ENCODE measurements around the gene INSM2.

The INSM2 gene

GRCh38 chr14:35533357-35534207 lies at the start of gene INSM2:
Gene INSM2 (plus strand): TSS chr14:35534164. CDS start chr14:35534253, 89 bp downstream.
- peak; percentile 91 for DNase-seq

- no peak for DNase-seq
Observed at GRCh38 chr14:35492569-35493014, 41.4 kb upstream of the INSM2 start.

- DNase-seq: no peak
Observed at GRCh38 chr14:35495278-35495677, 38.7 kb upstream of the INSM2 start.

- DNase-seq: no peak
Observed at GRCh38 chr14:35499180-35499579, 34.8 kb upstream of the INSM2 start.

GRCh38 chr14:35503646-35504045 lies 30.3 kb upstream of the INSM2 start:
- DNase-seq: no peak

- DNase-seq: no peak
Observed at GRCh38 chr14:35504260-35504659, 29.7 kb upstream of the INSM2 start.

GRCh38 chr14:35506461-35506860 lies 27.5 kb upstream of the INSM2 start:
- DNase-seq: no peak

GRCh38 chr14:35506927-35507326 lies 27.0 kb upstream of the INSM2 start:
- no peak for DNase-seq

GRCh38 chr14:35509846-35510245 lies 24.1 kb upstream of the INSM2 start:
- DNase-seq: no peak

GRCh38 chr14:35512765-35513164 lies 21.2 kb upstream of the INSM2 start:
- no peak for DNase-seq

- no peak for DNase-seq
Observed at GRCh38 chr14:35515916-35516315, 18.0 kb upstream of the INSM2 start.

- DNase-seq: no peak
Observed at GRCh38 chr14:35519986-35520385, 14.0 kb upstream of the INSM2 start.

- DNase-seq: no peak
Observed at GRCh38 chr14:35525695-35526094, 8.3 kb upstream of the INSM2 start.

- no peak for DNase-seq
Observed at GRCh38 chr14:35526962-35527361, 7.0 kb upstream of the INSM2 start.

GRCh38 chr14:35531960-35532747 lies 1.8 kb upstream of the INSM2 start:
- no peak for DNase-seq

GRCh38 chr14:35532783-35533356 lies 1.1 kb upstream of the INSM2 start:
- no peak for DNase-seq

GRCh38 chr14:35534208-35534872 lies 376 bp downstream of the INSM2 start:
- no peak for DNase-seq

GRCh38 chr14:35534873-35535482 lies 1.0 kb downstream of the INSM2 start:
- DNase-seq: peak; percentile 90

GRCh38 chr14:35535483-35536112 lies 1.6 kb downstream of the INSM2 start:
- DNase-seq: no peak

GRCh38 chr14:35539969-35540368 lies 6.0 kb downstream of the INSM2 start:
- no peak for DNase-seq

- no peak for DNase-seq
Observed at GRCh38 chr14:35543006-35543405, 9.0 kb downstream of the INSM2 start.

GRCh38 chr14:35549551-35549950 lies 15.6 kb downstream of the INSM2 start:
- DNase-seq: no peak

All from islet precursor cell (in vitro differentiated cells).